Measurements from ENCODE around the gene PDZD2.
"Not testable (repeated sequence)": the region's sequence is repeated elsewhere in the genome, so short reads cannot be mapped to it uniquely, and the experiment has no call there.

Gene PDZD2

GRCh38 chr5:32038523-32038922 is 399.6 kb downstream of the PDZD2 start:
- H3K4me3 ChIP-seq (ENCODE audit: low read depth, low read length), result no peak overlapping the region
- no peaks in the 10 kb centered on the region for H3K36me3 ChIP-seq
- H3K9me3 ChIP-seq, result no peaks in the 10 kb centered on the region
- no peak for DNase-seq
- H3K4me1 ChIP-seq, result no peaks in the 10 kb centered on the region
- H3K27me3 ChIP-seq, result no peaks in the 10 kb centered on the region
- no peak for TF ChIP-seq CTCF (IDR thresholded peaks at IDR 0.05; ENCODE audit: low read depth, low read length)

GRCh38 chr5:32039133-32039532 is 400.2 kb downstream of the PDZD2 start:
- not testable (repeated sequence) for H3K4me1 ChIP-seq; H3K27me3 ChIP-seq; H3K36me3 ChIP-seq; H3K9me3 ChIP-seq; DNase-seq; H3K4me3 ChIP-seq (ENCODE audit: low read depth, low read length)

- H3K9me3 ChIP-seq, H3K27me3 ChIP-seq: not testable (repeated sequence)
Observed at GRCh38 chr5:32039601-32040000, 400.7 kb downstream of the PDZD2 start.

GRCh38 chr5:32040181-32040695 is 401.3 kb downstream of the PDZD2 start:
- not testable (repeated sequence) for H3K27me3 ChIP-seq; H3K9me3 ChIP-seq; H3K36me3 ChIP-seq; H3K4me1 ChIP-seq; H3K4me3 ChIP-seq (ENCODE audit: low read depth, low read length); DNase-seq

More at GRCh38 chr5:32039601-32040000, 400.7 kb downstream of the PDZD2 start:
- H3K36me3 ChIP-seq; H3K4me3 ChIP-seq (ENCODE audit: low read depth, low read length); H3K4me1 ChIP-seq; DNase-seq: not testable (repeated sequence)

GRCh38 chr5:32042551-32042961 is 403.6 kb downstream of the PDZD2 start:
- Histone ChIP-seq H3K36me3 (no peaks in the 10 kb centered on the region), H3K4me1 (no peaks in the 10 kb centered on the region), H3K27me3 (no peaks in the 10 kb centered on the region), H3K4me3 (ENCODE audit: low read depth, low read length) (no peak overlapping the region), H3K9me3 (no peaks in the 10 kb centered on the region)
- no peak for DNase-seq
- no peak for TF ChIP-seq CTCF (IDR thresholded peaks at IDR 0.05; ENCODE audit: low read depth, low read length)

- H3K4me3 ChIP-seq (ENCODE audit: low read depth, low read length), result no peak overlapping the region
- DNase-seq, result no peak
- no peaks in the 10 kb centered on the region for H3K4me1 ChIP-seq
- H3K9me3 ChIP-seq, result no peaks in the 10 kb centered on the region
- no peaks in the 10 kb centered on the region for H3K36me3 ChIP-seq
- no peaks in the 10 kb centered on the region for H3K27me3 ChIP-seq
- no peak for TF ChIP-seq CTCF (IDR thresholded peaks at IDR 0.05; ENCODE audit: low read depth, low read length)
Observed at GRCh38 chr5:32043105-32043504, 404.2 kb downstream of the PDZD2 start.

- Histone ChIP-seq H3K4me3 (ENCODE audit: low read depth, low read length) (no peak overlapping the region), H3K9me3 (no peaks in the 10 kb centered on the region)
Observed at GRCh38 chr5:32044434-32044833, 405.5 kb downstream of the PDZD2 start.

More at GRCh38 chr5:32044434-32044833, 405.5 kb downstream of the PDZD2 start:
- Histone ChIP-seq H3K36me3 (no peaks in the 10 kb centered on the region), H3K4me1 (no peaks in the 10 kb centered on the region), H3K27me3 (no peaks in the 10 kb centered on the region)
- no peak for TF ChIP-seq CTCF (IDR thresholded peaks at IDR 0.05; ENCODE audit: low read depth, low read length)
- DNase-seq, result no peak
